Trophoblast cell (in vitro differentiated cells and primary cell): ENCODE results near the gene ITPRIPL1.
"Not testable (repeated sequence)": the region's sequence is repeated elsewhere in the genome, so short reads cannot be mapped to it uniquely, and the experiment has no call there.

ENCODE experiments used
- DNase-seq, 2 donors: peaks; one replicate each; pipeline ENCODE4 v3.0.0-alpha.2; 2016
- H2AFZ ChIP-seq: 2 replicates; pipeline ENCODE4 v1.6.1; 2013; ENCODE audit warnings: low read length, moderate library complexity, mild to moderate bottlenecking; ENCODE audit not compliant: insufficient read depth, poor library complexity
- H2AK5ac ChIP-seq: 2 replicates; pipeline ENCODE4 v1.6.1; 2013; ENCODE audit warnings: mild to moderate bottlenecking, low read length
- H2BK120ac ChIP-seq: 2 replicates; pipeline ENCODE4 v1.6.1; 2013; ENCODE audit warnings: low read length, mild to moderate bottlenecking, moderate library complexity; ENCODE audit not compliant: insufficient read depth, poor library complexity
- H2BK12ac ChIP-seq: 2 replicates; pipeline ENCODE4 v1.6.1; 2013; ENCODE audit warnings: mild to moderate bottlenecking, low read length, moderate library complexity
- H2BK5ac ChIP-seq: 2 replicates; pipeline ENCODE4 v1.6.1; 2013; ENCODE audit warnings: low read length, low read depth, moderate library complexity, mild to moderate bottlenecking; ENCODE audit not compliant: poor library complexity
- H3K14ac ChIP-seq: 2 replicates; pipeline ENCODE4 v1.6.1; 2013; ENCODE audit warnings: mild to moderate bottlenecking, low read length
- H3K18ac ChIP-seq: 2 replicates; pipeline ENCODE4 v1.6.1; 2013; ENCODE audit warnings: mild to moderate bottlenecking, low read length
- H3K23ac ChIP-seq: 2 replicates; pipeline ENCODE4 v1.6.1; 2013; ENCODE audit warnings: low read length
- H3K27ac ChIP-seq: 2 replicates; pipeline ENCODE4 v1.5.1; 2013; ENCODE audit warnings: low read depth, mild to moderate bottlenecking, inconsistent platforms, low read length, moderate library complexity
- H3K27me3 ChIP-seq: 2 replicates; pipeline ENCODE4 v1.6.1; 2013; ENCODE audit warnings: inconsistent platforms, mild to moderate bottlenecking, low read length, moderate library complexity; ENCODE audit not compliant: insufficient read depth
- H3K36me3 ChIP-seq, 2 experiments: 1 replicate in 1 of 2; 2 replicates in 1 of 2; pipeline ENCODE4 v1.6.1; 2013; ENCODE audit warnings: low read length in 2 of 2, mild to moderate bottlenecking in 2 of 2, moderate library complexity in 1 of 2; ENCODE audit not compliant: insufficient read depth in 2 of 2, control insufficient read depth in 1 of 2
- H3K4ac ChIP-seq: 2 replicates; pipeline ENCODE4 v1.6.1; 2013; ENCODE audit warnings: low read depth, mild to moderate bottlenecking, low read length, moderate library complexity
- H3K4me1 ChIP-seq, 2 experiments: 1 replicate in 1 of 2; 2 replicates in 1 of 2; pipeline ENCODE4 v1.6.1; 2013; ENCODE audit warnings: low read length in 2 of 2, mild to moderate bottlenecking in 2 of 2, moderate library complexity in 1 of 2; ENCODE audit not compliant: insufficient read depth in 2 of 2, control insufficient read depth in 1 of 2
- H3K4me2 ChIP-seq: 2 replicates; pipeline ENCODE4 v1.6.1; 2013; ENCODE audit warnings: inconsistent platforms, mild to moderate bottlenecking, low read length, moderate library complexity
- H3K4me3 ChIP-seq: 2 replicates; pipeline ENCODE4 v1.5.1; 2013; ENCODE audit warnings: mild to moderate bottlenecking, low read depth, low read length, inconsistent platforms
- H3K79me1 ChIP-seq: one replicate; pipeline ENCODE4 v1.6.1; 2013; ENCODE audit warnings: low read length
- H3K79me2 ChIP-seq: 2 replicates; pipeline ENCODE4 v1.6.1; 2013; ENCODE audit warnings: low read length, mild to moderate bottlenecking; ENCODE audit not compliant: control insufficient read depth, insufficient read depth, poor library complexity
- H3K9ac ChIP-seq: 2 replicates; pipeline ENCODE4 v1.6.1; 2013; ENCODE audit warnings: mild to moderate bottlenecking, low read length
- H3K9me3 ChIP-seq: 2 replicates; pipeline ENCODE4 v1.6.1; 2013; ENCODE audit warnings: low read depth, mild to moderate bottlenecking, control low read depth, inconsistent platforms, low read length; ENCODE audit not compliant: insufficient read depth
- H4K12ac ChIP-seq: 2 replicates; pipeline ENCODE4 v1.6.1; 2013; ENCODE audit warnings: low read depth, mild to moderate bottlenecking, low read length, moderate library complexity
- H4K8ac ChIP-seq: 2 replicates; pipeline ENCODE4 v1.6.1; 2013; ENCODE audit warnings: low read depth, mild to moderate bottlenecking, low read length, moderate library complexity
- H4K91ac ChIP-seq: one replicate; pipeline ENCODE4 v1.6.1; 2013; ENCODE audit warnings: low read depth, mild to moderate bottlenecking, low read length, moderate library complexity
- WGBS: extraction: QIAGEN DNeasy Blood & Tissue Kit; methylation state at CpG from one replicate; pipeline ENCODE4 v1.1.7; 2013; ENCODE audit warnings: missing lambda C conversion rate; ENCODE audit not compliant: insufficient read length, insufficient coverage; ENCODE audit errors: extremely low coverage; 5-methylcytosine and 5-hydroxymethylcytosine counted together

ITPRIPL1 gene

DNA sequence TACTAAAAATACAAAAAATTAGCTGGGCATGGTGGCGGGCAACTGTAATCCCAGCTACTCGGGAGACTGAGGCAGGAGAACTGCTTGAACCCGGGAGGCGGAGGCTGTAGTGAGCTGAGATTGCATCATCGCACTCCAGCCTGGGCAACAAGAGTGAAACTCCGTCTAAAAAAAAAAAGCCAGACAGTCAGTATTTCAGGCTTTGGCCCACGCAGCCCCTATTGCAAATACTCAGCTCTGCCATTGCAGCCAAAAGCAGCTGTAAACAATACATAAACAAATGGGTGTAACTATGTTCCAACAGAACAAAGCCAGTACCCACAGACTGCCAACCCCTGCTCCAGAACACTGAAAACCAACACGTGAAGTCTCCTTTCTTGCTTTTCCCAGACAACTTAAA is 30.8 kb upstream of the ITPRIPL1 start:
- not testable (repeated sequence) for H2BK12ac ChIP-seq, H3K79me2 ChIP-seq, H3K27ac ChIP-seq, H3K14ac ChIP-seq, H3K9ac ChIP-seq, H2AFZ ChIP-seq, H3K23ac ChIP-seq, H3K18ac ChIP-seq, H3K4me1 ChIP-seq, H2AK5ac ChIP-seq, H3K4me2 ChIP-seq, H3K4ac ChIP-seq, H3K79me1 ChIP-seq, DNase-seq, H3K4me3 ChIP-seq, H3K27me3 ChIP-seq, H4K8ac ChIP-seq, H4K12ac ChIP-seq, H2BK120ac ChIP-seq, H2BK5ac ChIP-seq, H4K91ac ChIP-seq, H3K9me3 ChIP-seq
- peaks cover 54 to 81% of the 10 kb centered on the region in 2 experiments for H3K36me3 ChIP-seq
- WGBS, result no CpG with 5 or more reads among the region's 8 CpGs

DNA sequence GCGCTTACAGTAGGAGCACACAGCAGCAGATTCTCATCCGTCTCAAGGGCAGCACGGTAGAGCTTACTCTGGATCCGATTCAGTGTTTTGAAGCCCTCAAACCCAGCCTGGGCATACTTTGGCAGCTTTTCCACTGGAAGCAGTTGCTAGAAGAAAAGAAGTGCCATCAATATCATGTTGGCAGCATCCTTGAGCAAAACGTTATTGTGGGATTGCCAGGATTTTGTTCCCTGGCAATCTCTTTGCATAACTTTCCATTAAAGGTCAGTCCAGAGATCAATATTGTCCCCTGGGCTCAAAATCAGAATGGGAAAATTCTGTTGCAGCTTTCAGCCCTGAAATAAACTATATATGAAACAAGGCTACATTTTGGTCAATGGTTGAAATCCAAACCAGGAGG is 28.2 kb upstream of the ITPRIPL1 start:
- Histone ChIP-seq H3K27me3 (no peaks in the 10 kb centered on the region), H2AFZ (no peak overlapping the region), H2BK12ac (no peak overlapping the region), H3K14ac (no peak overlapping the region), H3K79me1 (no peaks in the 10 kb centered on the region), H3K4me1 (no peaks in the 10 kb centered on the region), H4K91ac (no peak overlapping the region), H3K9me3 (no peaks in the 10 kb centered on the region), H3K36me3 (peaks cover 38 to 69% of the 10 kb centered on the region in 2 experiments), H3K9ac (no peak overlapping the region), H4K8ac (no peak overlapping the region), H3K23ac (no peak overlapping the region), H2BK120ac (no peak overlapping the region), H4K12ac (no peak overlapping the region), H3K4me2 (no peak overlapping the region), H3K18ac (no peak overlapping the region), H3K4ac (no peak overlapping the region), H2BK5ac (no peak overlapping the region), H3K4me3 (no peak overlapping the region), H3K79me2 (no peaks in the 10 kb centered on the region), H2AK5ac (no peak overlapping the region), H3K27ac (no peak overlapping the region)
- WGBS, result no CpG with 5 or more reads among the region's 5 CpGs
- DNase-seq, result no peak

DNA sequence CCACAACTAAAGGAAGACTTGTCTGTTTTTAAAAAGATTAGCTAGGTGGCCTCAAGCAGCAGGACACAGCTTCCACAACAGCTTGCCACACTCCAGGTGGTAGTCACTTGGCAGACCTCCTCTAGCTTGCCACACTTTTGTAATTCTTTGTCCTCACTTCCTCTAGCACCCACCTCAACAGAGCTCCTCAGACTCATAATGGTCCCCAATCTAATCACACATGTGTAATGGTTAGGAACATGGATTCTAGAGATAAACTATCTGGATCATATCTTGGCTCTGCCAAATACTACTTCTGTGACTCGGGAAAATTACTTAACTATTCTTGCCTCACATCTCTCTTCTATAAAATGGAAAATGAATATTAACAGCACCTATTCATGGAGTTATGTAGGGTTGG is 23.3 kb upstream of the ITPRIPL1 start:
- peaks cover 30 to 51% of the 10 kb centered on the region in 2 experiments for H3K36me3 ChIP-seq
- H3K27me3 ChIP-seq, result no peaks in the 10 kb centered on the region
- no peak overlapping the region for H2BK5ac ChIP-seq
- H3K4me3 ChIP-seq, result no peak overlapping the region
- H3K4me1 ChIP-seq, result peaks cover 7 to 10% of the 10 kb centered on the region in 2 experiments
- no peak overlapping the region for H3K4me2 ChIP-seq
- no peak overlapping the region for H3K23ac ChIP-seq
- H2BK120ac ChIP-seq, result no peak overlapping the region
- no peak overlapping the region for H4K12ac ChIP-seq
- H3K4ac ChIP-seq, result no peak overlapping the region
- WGBS, result no CpG with 5 or more reads among the region's 1 CpG
- H3K18ac ChIP-seq, result no peak overlapping the region
- peaks cover 9% of the 10 kb centered on the region for H3K79me1 ChIP-seq
- H4K91ac ChIP-seq, result no peak overlapping the region
- no peaks in the 10 kb centered on the region for H3K9me3 ChIP-seq
- no peak overlapping the region for H2AFZ ChIP-seq
- no peak overlapping the region for H3K27ac ChIP-seq
- no peak overlapping the region for H3K9ac ChIP-seq
- no peak overlapping the region for H3K14ac ChIP-seq
- no peak overlapping the region for H2AK5ac ChIP-seq
- no peak overlapping the region for H2BK12ac ChIP-seq
- peaks cover 10% of the 10 kb centered on the region for H3K79me2 ChIP-seq
- no peak overlapping the region for H4K8ac ChIP-seq
- no peak for DNase-seq

DNA sequence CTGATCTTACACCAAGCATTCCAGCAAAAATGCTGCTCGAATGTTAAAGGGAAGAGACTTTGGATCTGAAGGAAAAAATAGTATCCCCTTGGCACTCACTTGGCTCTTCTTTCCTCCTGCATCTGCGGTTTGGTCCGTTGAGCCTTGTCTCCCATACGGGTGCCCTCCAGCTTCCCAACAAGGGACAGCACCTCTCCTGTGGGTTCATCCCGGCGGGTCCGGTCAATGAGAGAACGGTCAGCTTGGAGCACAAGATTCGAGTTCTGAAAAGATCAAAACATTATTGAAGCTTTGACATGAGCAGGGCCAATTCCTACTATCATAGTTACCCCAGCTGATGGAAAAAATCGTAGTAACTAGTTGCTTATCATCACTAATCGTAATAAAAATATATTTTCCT is 20.5 kb upstream of the ITPRIPL1 start:
- Histone ChIP-seq H4K8ac (no peak overlapping the region), H4K91ac (no peak overlapping the region), H2BK120ac (no peak overlapping the region), H3K18ac (no peak overlapping the region), H3K4me1 (peaks cover 7 to 10% of the 10 kb centered on the region in 2 experiments), H3K79me1 (peaks cover 9% of the 10 kb centered on the region), H3K23ac (no peak overlapping the region), H2AK5ac (no peak overlapping the region), H3K14ac (no peak overlapping the region), H2AFZ (no peak overlapping the region), H3K9me3 (no peaks in the 10 kb centered on the region), H3K27me3 (no peaks in the 10 kb centered on the region), H3K4me3 (peak overlapping the region; percentile 95), H2BK5ac (no peak overlapping the region), H3K27ac (no peak overlapping the region), H3K36me3 (peaks cover 18 to 24% of the 10 kb centered on the region in 2 experiments), H3K79me2 (peaks cover 10% of the 10 kb centered on the region), H2BK12ac (no peak overlapping the region), H3K9ac (no peak overlapping the region), H4K12ac (no peak overlapping the region), H3K4ac (peak overlapping the region; percentile 53), H3K4me2 (peak overlapping the region; percentile 60)
- no peak for DNase-seq
- WGBS, result no CpG with 5 or more reads among the region's 11 CpGs
